ENCODE results near the gene FRMD4A.
"Not testable (repeated sequence)": the region's sequence is repeated elsewhere in the genome, so short reads cannot be mapped to it uniquely, and the experiment has no call there.

FRMD4A gene

GRCh38 chr10:13970236-13970956 is 360.3 kb downstream of the FRMD4A start:
- no peak for DNase-seq

DNA sequence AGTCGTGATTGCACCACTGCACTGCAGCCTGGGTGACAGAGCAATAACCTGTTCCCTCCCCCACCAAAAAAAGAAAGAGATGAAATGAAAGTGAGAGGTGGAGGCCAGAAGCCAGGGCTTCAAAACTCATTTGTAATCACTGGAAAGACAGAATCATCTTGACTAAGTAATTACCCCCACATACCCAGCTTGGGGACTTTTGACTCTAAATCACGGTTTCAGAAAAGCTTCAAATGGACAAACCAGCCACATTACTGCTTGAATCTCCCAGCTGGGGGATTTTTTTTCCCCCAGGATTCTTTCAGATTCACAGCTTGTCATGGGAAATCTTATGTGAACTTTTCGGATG is 361.0 kb downstream of the FRMD4A start:
- DNase-seq: no peak

- no peak for DNase-seq
Measured at GRCh38 chr10:13969118-13969791, 361.5 kb downstream of the FRMD4A start.

GRCh38 chr10:13961853-13962252 is 368.9 kb downstream of the FRMD4A start:
- DNase-seq: no peak

DNA sequence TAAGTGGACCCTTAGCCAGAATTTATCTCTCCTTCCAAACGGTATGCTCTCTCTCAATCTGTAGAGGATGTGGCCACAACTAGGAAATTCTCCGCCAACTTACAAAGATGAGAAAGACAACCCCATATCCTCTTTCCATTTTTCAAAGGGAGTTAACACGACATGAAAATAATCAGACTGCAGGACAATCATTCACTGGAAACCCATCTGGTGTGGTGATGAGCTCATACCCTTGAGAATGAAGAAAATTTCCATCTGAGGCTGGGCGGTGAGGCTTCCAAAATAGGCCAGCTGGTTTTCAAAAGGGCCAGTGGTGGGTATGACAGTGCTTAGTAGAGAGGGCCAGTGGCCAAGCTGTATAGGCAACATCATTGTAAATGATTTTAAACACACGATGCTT is 369.6 kb downstream of the FRMD4A start:
- no peak for DNase-seq

GRCh38 chr10:13960603-13961002 is 370.1 kb downstream of the FRMD4A start:
- no peak for DNase-seq

GRCh38 chr10:13959443-13960359 is 371.0 kb downstream of the FRMD4A start:
- no peak for DNase-seq

DNA sequence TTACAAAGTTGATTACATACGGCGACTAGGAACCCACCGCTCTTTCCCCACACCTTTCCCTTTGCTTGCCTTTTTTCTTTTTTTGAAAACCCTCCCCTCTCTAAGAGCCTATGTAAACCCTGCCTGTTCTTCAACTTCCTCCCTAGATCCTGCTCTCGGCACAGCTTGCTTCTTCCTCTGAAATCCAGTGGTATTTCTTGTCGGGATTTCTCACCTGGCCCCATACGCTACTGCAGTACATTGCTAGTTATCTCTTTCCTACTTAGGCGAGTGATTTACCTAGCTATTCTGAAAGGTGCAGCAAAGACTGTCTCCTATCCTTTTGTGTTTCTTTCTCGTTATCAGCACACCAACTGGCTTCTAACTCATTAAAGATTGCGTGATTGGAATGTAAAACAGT is 372.9 kb downstream of the FRMD4A start:
- DNase-seq: no peak

DNA sequence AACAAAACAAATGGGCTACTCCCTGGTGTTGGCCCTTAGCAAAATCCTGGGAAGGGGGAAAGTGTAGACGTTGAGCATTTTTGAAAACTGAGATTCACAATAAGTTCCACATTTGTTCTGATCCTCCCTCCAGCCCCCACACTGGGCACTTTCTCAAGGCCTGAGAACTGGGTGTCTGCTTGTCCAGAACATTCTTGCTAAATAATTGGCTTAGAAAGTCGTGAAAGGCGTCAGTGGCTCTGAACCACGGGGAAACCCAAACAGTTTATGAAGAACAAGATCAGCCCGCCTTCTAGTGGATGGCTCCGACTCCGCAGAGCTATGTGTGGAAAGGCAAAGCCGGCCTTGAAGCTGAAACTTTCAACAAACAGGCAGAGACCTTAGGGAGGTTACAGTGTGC is 373.9 kb downstream of the FRMD4A start:
- no peak for DNase-seq

DNA sequence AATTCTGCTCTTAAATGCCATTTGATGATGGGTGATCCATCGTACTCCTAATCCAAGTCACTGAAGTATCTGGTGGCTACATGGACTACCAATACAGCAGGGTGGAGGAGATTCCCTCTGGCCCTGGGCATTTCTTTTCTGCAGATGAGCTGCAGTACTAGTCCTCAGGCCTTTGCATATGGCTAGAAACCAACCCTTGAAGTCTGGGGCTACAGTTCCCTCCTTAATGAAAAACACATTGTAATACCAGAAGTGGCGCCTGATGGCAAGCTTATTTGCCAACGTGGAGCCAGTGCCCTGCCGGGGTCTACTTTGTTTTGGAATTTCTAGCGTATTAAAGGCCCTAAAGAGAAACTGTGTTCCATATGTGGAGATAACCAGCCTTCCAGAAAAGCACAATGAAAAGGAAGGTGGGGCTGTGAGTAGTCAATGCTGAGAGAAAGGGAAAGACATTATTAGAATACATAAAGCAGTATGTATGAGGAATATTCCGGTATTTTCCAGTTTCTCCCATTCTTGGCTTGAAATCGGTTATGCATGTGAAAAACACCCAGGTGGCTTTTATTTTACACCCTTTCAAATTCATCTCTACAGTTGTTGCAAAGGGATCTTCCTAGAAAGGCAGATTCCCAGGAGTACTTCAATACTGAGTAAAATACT is 375.2 kb downstream of the FRMD4A start:
- DNase-seq: no peak

DNA sequence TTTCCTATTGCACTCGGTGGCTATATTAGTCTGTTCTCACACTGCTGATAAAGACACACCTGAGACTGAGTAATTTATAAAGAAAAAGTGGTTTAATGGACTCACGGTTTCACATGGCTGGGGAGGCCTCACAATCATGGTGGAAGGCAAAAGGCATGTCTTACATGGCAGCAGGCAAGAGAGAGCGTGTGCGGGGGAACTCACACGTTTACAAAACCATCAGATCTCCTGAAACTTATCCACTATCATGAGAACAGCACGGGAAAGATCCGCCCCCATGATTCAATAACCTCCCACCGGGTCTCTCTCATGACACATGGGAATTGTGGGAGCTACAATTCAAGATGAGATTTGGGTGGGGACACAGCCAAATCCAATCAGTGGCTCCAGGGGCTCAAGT is 376.5 kb downstream of the FRMD4A start:
- DNase-seq: not testable (repeated sequence)

DNA sequence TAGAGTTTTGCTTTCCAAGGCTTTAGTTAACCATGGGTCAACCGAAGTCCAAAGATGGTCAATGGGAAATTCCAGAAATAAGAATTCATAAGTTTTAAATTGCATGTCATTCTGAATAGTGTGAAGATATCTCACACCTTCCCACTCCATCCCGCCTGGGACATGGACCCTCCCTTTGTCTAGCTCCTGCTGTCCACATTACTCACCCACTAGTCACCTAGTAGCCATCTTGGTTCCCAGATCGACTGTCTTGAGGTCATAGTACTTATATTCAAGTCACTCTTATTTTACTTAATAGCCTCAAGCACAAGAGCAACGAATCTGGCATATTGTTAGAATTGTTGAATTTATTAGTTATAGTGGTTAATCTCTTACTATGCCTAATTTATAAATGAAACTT is 377.4 kb downstream of the FRMD4A start:
- DNase-seq: no peak

- no peak for DNase-seq
Measured at GRCh38 chr10:13950543-13950939, 380.2 kb downstream of the FRMD4A start.

GRCh38 chr10:13949844-13950542 is 380.7 kb downstream of the FRMD4A start:
- no peak for DNase-seq

- DNase-seq: no peak
Measured at GRCh38 chr10:13946209-13946460, 384.6 kb downstream of the FRMD4A start.

- no peak for DNase-seq
Measured at GRCh38 chr10:13945390-13946208, 385.1 kb downstream of the FRMD4A start.

GRCh38 chr10:13944823-13945222 is 385.9 kb downstream of the FRMD4A start:
- DNase-seq: no peak

DNA sequence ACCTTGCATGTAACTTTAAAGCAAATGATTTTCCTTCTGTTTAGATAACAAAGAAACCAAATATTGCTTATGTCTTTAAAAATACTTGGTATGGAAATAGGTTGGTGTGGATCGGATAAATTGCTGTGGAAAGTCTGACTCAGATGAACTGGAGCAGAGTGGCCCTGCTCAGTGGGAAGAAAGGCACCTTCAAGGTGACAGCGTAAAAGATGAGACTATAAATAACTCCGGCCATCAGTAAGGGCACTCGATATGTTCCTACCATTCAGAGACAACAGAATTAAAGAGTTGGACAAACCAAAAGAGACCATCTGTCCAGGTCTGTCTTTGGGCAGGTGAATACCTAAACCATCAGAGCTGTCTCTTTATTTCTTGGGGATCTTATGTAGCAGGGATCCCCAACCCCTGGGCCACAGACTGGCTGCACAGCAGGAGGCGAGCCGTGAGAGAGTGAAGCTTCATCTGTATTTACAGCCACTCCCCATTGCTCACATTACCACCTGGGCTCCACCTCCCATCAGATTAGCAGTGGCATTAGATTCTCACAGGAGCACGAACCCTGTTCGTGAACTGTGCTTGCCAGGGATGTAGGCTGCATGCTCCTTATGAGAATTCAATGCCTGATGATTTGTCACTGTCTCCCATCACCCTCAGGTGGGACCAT is 386.9 kb downstream of the FRMD4A start:
- DNase-seq: no peak

DNA sequence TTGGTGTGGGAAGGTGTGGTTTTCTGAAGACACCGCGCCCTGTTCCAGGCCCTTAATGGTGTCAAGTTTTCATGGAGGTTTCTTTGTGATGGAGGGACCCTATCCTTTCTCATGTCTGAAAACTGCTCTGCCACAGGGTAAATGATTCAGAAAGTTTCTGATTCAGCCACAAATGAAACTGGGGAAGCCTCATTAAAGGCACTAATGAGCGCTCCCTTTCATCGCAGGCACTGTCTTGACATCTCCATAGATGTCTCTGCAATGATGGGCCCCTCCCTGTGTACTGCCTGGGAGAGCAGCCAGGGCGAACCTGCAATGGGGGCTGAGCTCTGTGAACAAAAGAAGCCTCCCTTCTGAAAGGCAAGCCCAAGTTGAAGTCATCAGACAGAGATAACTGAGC is 388.7 kb downstream of the FRMD4A start:
- no peak for DNase-seq

DNA sequence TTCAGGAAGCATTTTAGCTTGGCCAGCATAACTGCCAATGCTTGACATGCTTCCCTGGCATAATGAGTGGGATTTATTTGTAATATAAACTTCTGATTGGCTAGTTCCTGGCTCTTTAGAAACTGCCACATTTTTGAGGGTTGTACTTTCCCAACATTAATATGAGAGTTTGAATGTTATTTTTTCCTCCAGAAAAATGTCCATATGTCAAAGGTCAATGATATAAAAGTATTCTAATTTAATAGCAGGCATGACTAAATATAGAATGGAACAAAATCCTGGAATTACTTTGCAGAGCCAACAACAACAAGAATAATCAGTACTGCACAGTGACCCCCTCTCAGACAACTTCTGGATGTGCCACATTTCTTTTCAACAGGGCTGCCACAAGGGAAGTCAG is 391.3 kb downstream of the FRMD4A start:
- no peak for DNase-seq

GRCh38 chr10:13938950-13939349 is 391.8 kb downstream of the FRMD4A start:
- DNase-seq: no peak
